ENCODE data around the gene ATXN3L.

DNA sequence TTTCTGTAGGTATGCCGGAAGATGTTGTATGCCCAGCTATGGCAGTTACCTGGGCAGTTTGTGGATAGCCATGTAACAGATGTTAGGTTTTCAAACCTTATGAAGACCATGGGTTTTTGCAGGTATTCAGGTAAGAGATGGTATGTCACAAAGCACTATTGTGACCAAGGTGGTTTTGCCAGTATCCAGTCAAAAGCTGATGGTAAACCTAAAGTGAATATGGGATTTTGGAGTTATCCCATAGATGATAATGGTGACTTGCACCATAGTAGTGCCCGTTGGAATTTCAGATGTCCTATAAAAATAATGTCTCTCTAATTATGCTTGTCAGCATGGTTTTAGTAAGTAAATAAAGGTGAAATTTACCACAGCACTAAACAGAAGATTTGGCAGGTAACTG is at the start of gene ATXN3L:
- TF ChIP-seq, protein P1, sequence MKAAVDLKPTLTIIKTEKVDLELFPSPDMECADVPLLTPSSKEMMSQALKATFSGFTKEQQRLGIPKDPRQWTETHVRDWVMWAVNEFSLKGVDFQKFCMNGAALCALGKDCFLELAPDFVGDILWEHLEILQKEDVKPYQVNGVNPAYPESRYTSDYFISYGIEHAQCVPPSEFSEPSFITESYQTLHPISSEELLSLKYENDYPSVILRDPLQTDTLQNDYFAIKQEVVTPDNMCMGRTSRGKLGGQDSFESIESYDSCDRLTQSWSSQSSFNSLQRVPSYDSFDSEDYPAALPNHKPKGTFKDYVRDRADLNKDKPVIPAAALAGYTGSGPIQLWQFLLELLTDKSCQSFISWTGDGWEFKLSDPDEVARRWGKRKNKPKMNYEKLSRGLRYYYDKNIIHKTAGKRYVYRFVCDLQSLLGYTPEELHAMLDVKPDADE (IDR thresholded peaks at IDR 0.05): no peak
- TF ChIP-seq, protein P2, sequence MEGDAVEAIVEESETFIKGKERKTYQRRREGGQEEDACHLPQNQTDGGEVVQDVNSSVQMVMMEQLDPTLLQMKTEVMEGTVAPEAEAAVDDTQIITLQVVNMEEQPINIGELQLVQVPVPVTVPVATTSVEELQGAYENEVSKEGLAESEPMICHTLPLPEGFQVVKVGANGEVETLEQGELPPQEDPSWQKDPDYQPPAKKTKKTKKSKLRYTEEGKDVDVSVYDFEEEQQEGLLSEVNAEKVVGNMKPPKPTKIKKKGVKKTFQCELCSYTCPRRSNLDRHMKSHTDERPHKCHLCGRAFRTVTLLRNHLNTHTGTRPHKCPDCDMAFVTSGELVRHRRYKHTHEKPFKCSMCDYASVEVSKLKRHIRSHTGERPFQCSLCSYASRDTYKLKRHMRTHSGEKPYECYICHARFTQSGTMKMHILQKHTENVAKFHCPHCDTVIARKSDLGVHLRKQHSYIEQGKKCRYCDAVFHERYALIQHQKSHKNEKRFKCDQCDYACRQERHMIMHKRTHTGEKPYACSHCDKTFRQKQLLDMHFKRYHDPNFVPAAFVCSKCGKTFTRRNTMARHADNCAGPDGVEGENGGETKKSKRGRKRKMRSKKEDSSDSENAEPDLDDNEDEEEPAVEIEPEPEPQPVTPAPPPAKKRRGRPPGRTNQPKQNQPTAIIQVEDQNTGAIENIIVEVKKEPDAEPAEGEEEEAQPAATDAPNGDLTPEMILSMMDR (conservative IDR thresholded peaks at IDR 0.05; ENCODE audit: low read depth in 2 of 2): no peak
- no peak for TF ChIP-seq CREB1 (CRISPR knock-in tag; IDR thresholded peaks at IDR 0.05; ENCODE audit: low read depth)
- no peak for TF ChIP-seq STAT1 (IDR thresholded peaks at IDR 0.05; ENCODE audit: unreplicated experiment)
- TF ChIP-seq ZNF114 (CRISPR knock-in tag; IDR thresholded peaks at IDR 0.05): no peak
- TF ChIP-seq NANOG (IDR thresholded peaks at IDR 0.05; ENCODE audit: borderline replicate concordance): no peak
- TF ChIP-seq EZH2 (IDR thresholded peaks at IDR 0.05; ENCODE audit: low read depth, unreplicated experiment): no peak
- TF ChIP-seq POLR2AphosphoS5 (IDR thresholded peaks at IDR 0.05; ENCODE audit: low read depth): no peak
